Liver (tissue), 9 donors: ENCODE measurements around the gene PRIM1. TPM values are rescaled to one million over a fixed set of nuclear protein-coding genes. Genes with fewer than 3 reads are reported as not detected.

ENCODE experiments used
- DNase-seq: peaks from one replicate; pipeline ENCODE4 v3.0.0-alpha.2; 2017; ENCODE audit warnings: low spot score
- H3K27ac ChIP-seq, 2 donors: one replicate each; pipeline ENCODE4 v1.7.0; 2013; ENCODE audit warnings: inconsistent platforms in 2 of 2, low read length in 2 of 2, control low read depth in 1 of 2, low read depth in 1 of 2, mild to moderate bottlenecking in 1 of 2
- H3K27me3 ChIP-seq, 4 donors: one replicate each; pipeline versions ENCODE4 v1.6.1 to v1.7.0; 2013; ENCODE audit warnings: low read length in 3 of 4, inconsistent platforms in 1 of 4, mild to moderate bottlenecking in 1 of 4, moderate library complexity in 1 of 4; ENCODE audit not compliant: control insufficient read depth in 4 of 4, insufficient read depth in 4 of 4
- H3K36me3 ChIP-seq, 4 donors: one replicate each; pipeline versions ENCODE4 v1.6.1 to v1.7.0; 2013; ENCODE audit warnings: low read length in 3 of 4, mild to moderate bottlenecking in 3 of 4, low read depth in 1 of 4, moderate library complexity in 1 of 4; ENCODE audit not compliant: control insufficient read depth in 4 of 4, insufficient read depth in 3 of 4
- H3K4me1 ChIP-seq, 4 donors: one replicate each; pipeline versions ENCODE4 v1.6.1 to v1.7.0; 2013; ENCODE audit warnings: low read length in 3 of 4, mild to moderate bottlenecking in 3 of 4, moderate library complexity in 1 of 4; ENCODE audit not compliant: control insufficient read depth in 4 of 4, insufficient read depth in 4 of 4
- H3K4me3 ChIP-seq, 3 donors: one replicate each; pipeline versions ENCODE4 v1.6.1 to v1.7.0; 2013; ENCODE audit warnings: low read length in 3 of 3, control low read depth in 1 of 3, low read depth in 1 of 3, mild to moderate bottlenecking in 1 of 3
- H3K9ac ChIP-seq, 2 donors: one replicate each; pipeline ENCODE4 v1.7.0; 2013; ENCODE audit warnings: low read length in 2 of 2, mild to moderate bottlenecking in 2 of 2, moderate library complexity in 2 of 2, control low read depth in 1 of 2, low read depth in 1 of 2
- H3K9me3 ChIP-seq, 4 donors: one replicate each; pipeline versions ENCODE4 v1.6.1 to v1.7.0; 2013; ENCODE audit warnings: low read length in 3 of 4; ENCODE audit not compliant: control insufficient read depth in 4 of 4
- EGR1 ChIP-seq, 2 donors: IDR thresholded peaks; 2 replicates each; pipeline ENCODE4 v1.6.1; 2016 to 2018; ENCODE audit warnings: antibody characterized with exemption in 2 of 2, low read depth in 2 of 2
- FOXA1 ChIP-seq: IDR thresholded peaks from 2 replicates; pipeline ENCODE4 v1.6.1; 2016; ENCODE audit warnings: antibody characterized with exemption
- FOXA2 ChIP-seq: IDR thresholded peaks from 2 replicates; pipeline ENCODE4 v1.6.1; 2016; ENCODE audit warnings: antibody characterized with exemption
- GABPA ChIP-seq, 2 donors: IDR thresholded peaks in 1 of 2; conservative IDR thresholded peaks in 1 of 2; 2 replicates each; pipeline ENCODE4 v1.6.1; 2016; ENCODE audit warnings: antibody characterized with exemption in 2 of 2, mild to moderate bottlenecking in 1 of 2, moderate library complexity in 1 of 2
- HNF4A ChIP-seq, 2 donors: conservative IDR thresholded peaks; 2 replicates each; pipeline ENCODE4 v1.6.1; 2016; ENCODE audit warnings: antibody characterized with exemption in 2 of 2, mild to moderate bottlenecking in 2 of 2
- HNF4G ChIP-seq: IDR thresholded peaks from 2 replicates; pipeline ENCODE4 v1.6.1; 2016; ENCODE audit warnings: antibody characterized with exemption
- JUND ChIP-seq, 2 donors: IDR thresholded peaks; 2 replicates each; pipeline ENCODE4 v1.6.1; 2016; ENCODE audit warnings: antibody characterized with exemption in 2 of 2
- MAX ChIP-seq: IDR thresholded peaks from 2 replicates; pipeline ENCODE4 v1.6.1; 2016; ENCODE audit warnings: antibody characterized with exemption
- NR2F2 ChIP-seq: IDR thresholded peaks from 2 replicates; pipeline ENCODE4 v1.6.1; 2016; ENCODE audit warnings: antibody characterized with exemption
- RAD21 ChIP-seq, 2 donors: IDR thresholded peaks; 2 replicates each; pipeline ENCODE4 v1.6.1; 2016; ENCODE audit warnings: antibody characterized with exemption in 2 of 2, mild to moderate bottlenecking in 2 of 2
- RXRA ChIP-seq, 2 donors: IDR thresholded peaks; 2 replicates each; pipeline ENCODE4 v1.6.1; 2017 to 2018; ENCODE audit warnings: antibody characterized with exemption in 2 of 2, mild to moderate bottlenecking in 1 of 2
- SP1 ChIP-seq: IDR thresholded peaks from 2 replicates; pipeline ENCODE4 v1.6.1; 2018; ENCODE audit warnings: antibody characterized with exemption, mild to moderate bottlenecking
- TAF1 ChIP-seq: conservative IDR thresholded peaks from 2 replicates; pipeline ENCODE4 v1.6.1; 2016; ENCODE audit warnings: antibody characterized with exemption, mild to moderate bottlenecking
- YY1 ChIP-seq: IDR thresholded peaks from 2 replicates; pipeline ENCODE4 v1.6.1; 2016; ENCODE audit warnings: antibody characterized with exemption, mild to moderate bottlenecking
- WGBS: extraction: QIAGEN DNeasy Blood & Tissue Kit; methylation state at CpG from one replicate; pipeline ENCODE4 v1.1.7; 2013; 5-methylcytosine and 5-hydroxymethylcytosine counted together
- polyA plus RNA-seq, 2 donors: library from polyadenylated mRNA; stranded (reverse) in 1 of 2; unstranded in 1 of 2; fragments of 200-250 nt in 1 of 2; fragments of >200 nt in 1 of 2; fragmentation: Nextera tagmentation in 1 of 2; extraction: Ambion mirVana in 1 of 2; gene quantifications; one replicate each; pipeline versions ENCODE4 v1.2.1 to v1.2.3, GENCODE V29; 2013 to 2015
- total RNA-seq, 2 donors: library from RNA; depleted of rRNA; stranded (reverse); fragments of >200 nt; gene quantifications; one replicate each; pipeline ENCODE4 v1.2.3, GENCODE V29; 2014
- TF ChIP-seq, protein P1 (sequence below): fragments of 150-350 bp; IDR thresholded peaks from 2 replicates; pipeline ENCODE4 v1.5.1; 2017; ENCODE audit warnings: improper control_type of control experiment, low read depth, low read length; ENCODE audit not compliant: missing input control
- TF ChIP-seq, protein P2 (sequence below): IDR thresholded peaks from 2 replicates; pipeline ENCODE4 v1.6.1; 2016; ENCODE audit warnings: antibody characterized with exemption, mild to moderate bottlenecking
- TF ChIP-seq, protein P3 (sequence below): IDR thresholded peaks from 2 replicates; pipeline ENCODE4 v1.6.1; 2016; ENCODE audit warnings: antibody characterized with exemption
- TF ChIP-seq, protein P4 (sequence below): IDR thresholded peaks from 2 replicates; pipeline ENCODE4 v1.6.1; 2016; ENCODE audit warnings: antibody characterized with exemption
- donor health status: healthy.
- donor health status: healthy.
- donor health status: healthy.
- donor health status: healthy.
- donor health status: healthy.

Gene PRIM1
- total and polyA plus RNA-seq, 4 donors = 2.7 to 24.8 (median 5.4) TPM

- H3K4me3 ChIP-seq = no peak overlapping the region
- no peaks in the 10 kb centered on the region for H3K27me3 ChIP-seq
- no peak overlapping the region for H3K27ac ChIP-seq
- peak overlapping the region in 1 of 2 donors; percentile 39 for H3K9ac ChIP-seq
- H3K36me3 ChIP-seq = peaks cover 0 to 11% (median 5%) of the 10 kb centered on the region in 4 donors
- H3K4me1 ChIP-seq = peaks cover 7 to 68% (median 46%) of the 10 kb centered on the region in 4 donors
- no peaks in the 10 kb centered on the region for H3K9me3 ChIP-seq
- WGBS = 36% methylated on average over 3 of the region's 3 CpGs
- DNase-seq = no peak
- TF ChIP-seq NR2F2 = no peak
Measured at GRCh38 chr12:56769868-56770267, 17.7 kb upstream of the PRIM1 start.

- WGBS = 41% methylated on average over 5 of the region's 5 CpGs
- Histone ChIP-seq H3K27ac (peak overlapping the region; percentile 69 to 86), H3K9me3 (no peaks in the 10 kb centered on the region), H3K27me3 (no peaks in the 10 kb centered on the region), H3K36me3 (peaks cover 0 to 5% (median 3%) of the 10 kb centered on the region in 4 donors), H3K4me3 (peak overlapping the region in 1 of 3 donors; percentile 16), H3K9ac (no peak overlapping the region), H3K4me1 (peaks cover 7 to 66% (median 46%) of the 10 kb centered on the region in 4 donors)
- no peak for DNase-seq
- peak in 1 of 2 donors; percentile 66 for TF ChIP-seq JUND (IDR thresholded peaks at IDR 0.05)
- TF ChIP-seq, protein P1, sequence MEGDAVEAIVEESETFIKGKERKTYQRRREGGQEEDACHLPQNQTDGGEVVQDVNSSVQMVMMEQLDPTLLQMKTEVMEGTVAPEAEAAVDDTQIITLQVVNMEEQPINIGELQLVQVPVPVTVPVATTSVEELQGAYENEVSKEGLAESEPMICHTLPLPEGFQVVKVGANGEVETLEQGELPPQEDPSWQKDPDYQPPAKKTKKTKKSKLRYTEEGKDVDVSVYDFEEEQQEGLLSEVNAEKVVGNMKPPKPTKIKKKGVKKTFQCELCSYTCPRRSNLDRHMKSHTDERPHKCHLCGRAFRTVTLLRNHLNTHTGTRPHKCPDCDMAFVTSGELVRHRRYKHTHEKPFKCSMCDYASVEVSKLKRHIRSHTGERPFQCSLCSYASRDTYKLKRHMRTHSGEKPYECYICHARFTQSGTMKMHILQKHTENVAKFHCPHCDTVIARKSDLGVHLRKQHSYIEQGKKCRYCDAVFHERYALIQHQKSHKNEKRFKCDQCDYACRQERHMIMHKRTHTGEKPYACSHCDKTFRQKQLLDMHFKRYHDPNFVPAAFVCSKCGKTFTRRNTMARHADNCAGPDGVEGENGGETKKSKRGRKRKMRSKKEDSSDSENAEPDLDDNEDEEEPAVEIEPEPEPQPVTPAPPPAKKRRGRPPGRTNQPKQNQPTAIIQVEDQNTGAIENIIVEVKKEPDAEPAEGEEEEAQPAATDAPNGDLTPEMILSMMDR = no peak
- peak; percentile 71 for TF ChIP-seq TAF1
- TF ChIP-seq RXRA (IDR thresholded peaks at IDR 0.05) = peak; percentile 70 to 79
- no peak for TF ChIP-seq EGR1 (IDR thresholded peaks at IDR 0.05; ENCODE audit: low read depth in 2 of 2)
- TF ChIP-seq YY1 = peak; percentile 80
- peak; percentile 98 for TF ChIP-seq FOXA2
- TF ChIP-seq NR2F2 = no peak
- TF ChIP-seq GABPA (IDR thresholded peaks at IDR 0.05 in 1 of 2, conservative IDR thresholded peaks at IDR 0.05 in 1 of 2) = no peak
- TF ChIP-seq, protein P2, sequence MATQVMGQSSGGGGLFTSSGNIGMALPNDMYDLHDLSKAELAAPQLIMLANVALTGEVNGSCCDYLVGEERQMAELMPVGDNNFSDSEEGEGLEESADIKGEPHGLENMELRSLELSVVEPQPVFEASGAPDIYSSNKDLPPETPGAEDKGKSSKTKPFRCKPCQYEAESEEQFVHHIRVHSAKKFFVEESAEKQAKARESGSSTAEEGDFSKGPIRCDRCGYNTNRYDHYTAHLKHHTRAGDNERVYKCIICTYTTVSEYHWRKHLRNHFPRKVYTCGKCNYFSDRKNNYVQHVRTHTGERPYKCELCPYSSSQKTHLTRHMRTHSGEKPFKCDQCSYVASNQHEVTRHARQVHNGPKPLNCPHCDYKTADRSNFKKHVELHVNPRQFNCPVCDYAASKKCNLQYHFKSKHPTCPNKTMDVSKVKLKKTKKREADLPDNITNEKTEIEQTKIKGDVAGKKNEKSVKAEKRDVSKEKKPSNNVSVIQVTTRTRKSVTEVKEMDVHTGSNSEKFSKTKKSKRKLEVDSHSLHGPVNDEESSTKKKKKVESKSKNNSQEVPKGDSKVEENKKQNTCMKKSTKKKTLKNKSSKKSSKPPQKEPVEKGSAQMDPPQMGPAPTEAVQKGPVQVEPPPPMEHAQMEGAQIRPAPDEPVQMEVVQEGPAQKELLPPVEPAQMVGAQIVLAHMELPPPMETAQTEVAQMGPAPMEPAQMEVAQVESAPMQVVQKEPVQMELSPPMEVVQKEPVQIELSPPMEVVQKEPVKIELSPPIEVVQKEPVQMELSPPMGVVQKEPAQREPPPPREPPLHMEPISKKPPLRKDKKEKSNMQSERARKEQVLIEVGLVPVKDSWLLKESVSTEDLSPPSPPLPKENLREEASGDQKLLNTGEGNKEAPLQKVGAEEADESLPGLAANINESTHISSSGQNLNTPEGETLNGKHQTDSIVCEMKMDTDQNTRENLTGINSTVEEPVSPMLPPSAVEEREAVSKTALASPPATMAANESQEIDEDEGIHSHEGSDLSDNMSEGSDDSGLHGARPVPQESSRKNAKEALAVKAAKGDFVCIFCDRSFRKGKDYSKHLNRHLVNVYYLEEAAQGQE = peak; percentile 83
- TF ChIP-seq HNF4A (conservative IDR thresholded peaks at IDR 0.05) = peak; percentile 62 to 68
- peak; percentile 65 for TF ChIP-seq MAX
- TF ChIP-seq, protein P3, sequence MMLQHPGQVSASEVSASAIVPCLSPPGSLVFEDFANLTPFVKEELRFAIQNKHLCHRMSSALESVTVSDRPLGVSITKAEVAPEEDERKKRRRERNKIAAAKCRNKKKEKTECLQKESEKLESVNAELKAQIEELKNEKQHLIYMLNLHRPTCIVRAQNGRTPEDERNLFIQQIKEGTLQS = no peak
- TF ChIP-seq SP1 = peak; percentile 63
- TF ChIP-seq RAD21 (IDR thresholded peaks at IDR 0.05) = peak; percentile 42 to 51
- TF ChIP-seq HNF4G = no peak
- TF ChIP-seq, protein P4, sequence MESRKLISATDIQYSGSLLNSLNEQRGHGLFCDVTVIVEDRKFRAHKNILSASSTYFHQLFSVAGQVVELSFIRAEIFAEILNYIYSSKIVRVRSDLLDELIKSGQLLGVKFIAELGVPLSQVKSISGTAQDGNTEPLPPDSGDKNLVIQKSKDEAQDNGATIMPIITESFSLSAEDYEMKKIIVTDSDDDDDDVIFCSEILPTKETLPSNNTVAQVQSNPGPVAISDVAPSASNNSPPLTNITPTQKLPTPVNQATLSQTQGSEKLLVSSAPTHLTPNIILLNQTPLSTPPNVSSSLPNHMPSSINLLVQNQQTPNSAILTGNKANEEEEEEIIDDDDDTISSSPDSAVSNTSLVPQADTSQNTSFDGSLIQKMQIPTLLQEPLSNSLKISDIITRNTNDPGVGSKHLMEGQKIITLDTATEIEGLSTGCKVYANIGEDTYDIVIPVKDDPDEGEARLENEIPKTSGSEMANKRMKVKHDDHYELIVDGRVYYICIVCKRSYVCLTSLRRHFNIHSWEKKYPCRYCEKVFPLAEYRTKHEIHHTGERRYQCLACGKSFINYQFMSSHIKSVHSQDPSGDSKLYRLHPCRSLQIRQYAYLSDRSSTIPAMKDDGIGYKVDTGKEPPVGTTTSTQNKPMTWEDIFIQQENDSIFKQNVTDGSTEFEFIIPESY = peak; percentile 84
- TF ChIP-seq FOXA1 = peak; percentile 99
Measured at GRCh38 chr12:56768424-56768823, 16.3 kb upstream of the PRIM1 start.
